Transverse colon (tissue), 4 donors: ENCODE measurements around the gene AP1S1.
A peak's percentile ranks its signal among the peaks of the same experiment; 100 is the strongest.

Source experiments
- POLR2A ChIP-seq: fragments of 450-650 bp; IDR thresholded peaks from one replicate; pipeline ENCODE4 v1.6.1; 2016; ENCODE audit warnings: antibody characterized with exemption, mild to moderate bottlenecking, moderate library complexity
- POLR2AphosphoS5 ChIP-seq, 3 donors: sonication (generic); formaldehyde crosslinking; IDR thresholded peaks; one replicate each; pipeline ENCODE4 v1.6.1; 2016; ENCODE audit warnings: antibody characterized with exemption in 3 of 3
- TF ChIP-seq, protein P1 (sequence below), 5 experiments: fragments of 200-600 bp in 3 of 5; fragments of 450-650 bp in 2 of 5; sonication (generic) in 3 of 5; IDR thresholded peaks; 1 replicate in 2 of 5; 2 replicates in 3 of 5; pipeline ENCODE4 v1.5.1; 2016 to 2017; ENCODE audit warnings: antibody characterized with exemption in 5 of 5, inconsistent platforms in 3 of 5, mild to moderate bottlenecking in 2 of 5, moderate library complexity in 1 of 5

- TF ChIP-seq POLR2AphosphoS5 (IDR thresholded peaks at IDR 0.05) = peak; percentile 20 to 51 (median 44)
- TF ChIP-seq, protein P1, sequence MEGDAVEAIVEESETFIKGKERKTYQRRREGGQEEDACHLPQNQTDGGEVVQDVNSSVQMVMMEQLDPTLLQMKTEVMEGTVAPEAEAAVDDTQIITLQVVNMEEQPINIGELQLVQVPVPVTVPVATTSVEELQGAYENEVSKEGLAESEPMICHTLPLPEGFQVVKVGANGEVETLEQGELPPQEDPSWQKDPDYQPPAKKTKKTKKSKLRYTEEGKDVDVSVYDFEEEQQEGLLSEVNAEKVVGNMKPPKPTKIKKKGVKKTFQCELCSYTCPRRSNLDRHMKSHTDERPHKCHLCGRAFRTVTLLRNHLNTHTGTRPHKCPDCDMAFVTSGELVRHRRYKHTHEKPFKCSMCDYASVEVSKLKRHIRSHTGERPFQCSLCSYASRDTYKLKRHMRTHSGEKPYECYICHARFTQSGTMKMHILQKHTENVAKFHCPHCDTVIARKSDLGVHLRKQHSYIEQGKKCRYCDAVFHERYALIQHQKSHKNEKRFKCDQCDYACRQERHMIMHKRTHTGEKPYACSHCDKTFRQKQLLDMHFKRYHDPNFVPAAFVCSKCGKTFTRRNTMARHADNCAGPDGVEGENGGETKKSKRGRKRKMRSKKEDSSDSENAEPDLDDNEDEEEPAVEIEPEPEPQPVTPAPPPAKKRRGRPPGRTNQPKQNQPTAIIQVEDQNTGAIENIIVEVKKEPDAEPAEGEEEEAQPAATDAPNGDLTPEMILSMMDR (IDR thresholded peaks at IDR 0.05) = no peak
- TF ChIP-seq POLR2A = no peak
Measured at GRCh38 chr7:101165075-101165957, 11.0 kb downstream of the AP1S1 start, which contains the start of gene VGF.
